Measurements from ENCODE around the gene C10orf88. TPM values are rescaled to one million over a fixed set of nuclear protein-coding genes. Genes with fewer than 3 reads are reported as not detected.

Gene C10orf88
- total and polyA plus RNA-seq, 7 donors = 3.0 to 10.2 (median 3.6) TPM

DNA sequence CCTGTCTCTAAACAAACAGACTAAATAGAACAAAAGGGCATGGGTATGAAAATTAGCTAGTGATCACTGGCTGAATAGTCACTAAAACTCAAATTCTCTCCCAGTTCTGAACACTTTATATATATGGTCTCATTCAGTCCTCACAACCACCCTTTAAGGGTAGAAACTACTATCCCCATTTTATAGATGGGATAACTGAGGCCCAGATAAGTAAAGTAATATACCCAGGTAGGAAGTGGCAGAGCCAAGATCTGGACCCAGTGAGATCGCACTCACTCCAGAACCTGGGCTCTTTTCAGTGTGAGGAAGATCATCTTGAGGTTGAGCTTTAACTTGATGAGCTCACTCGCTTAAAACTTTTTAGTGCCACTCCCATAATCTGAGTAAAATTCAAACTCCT, 30.7 kb upstream of the C10orf88 start:
- whole genome bisulfite sequencing, 2 donors = 97 to 99% methylated on average over 2 of the region's 2 CpGs
- intact Hi-C loops (cut with DNase I) = no loop called here
- no peak for DNase-seq

DNA sequence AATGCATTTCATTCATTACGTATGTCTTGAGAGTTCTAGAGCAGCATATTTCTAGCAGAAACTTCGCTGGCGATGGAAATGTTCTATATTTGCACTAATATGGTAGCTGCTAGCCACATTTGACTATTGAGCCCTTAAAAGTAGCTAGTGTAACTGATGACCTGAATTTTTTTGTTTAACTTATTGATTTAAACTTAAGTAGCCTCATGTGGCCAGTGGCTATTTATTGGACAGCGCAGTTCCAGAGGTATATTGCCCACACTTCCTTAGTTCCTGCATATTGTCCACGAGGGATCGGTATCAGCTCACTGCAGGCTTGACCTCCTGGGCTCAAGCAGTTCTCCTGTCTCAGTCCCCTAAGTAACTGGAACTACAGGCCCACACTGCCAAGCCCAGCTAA, 29.9 kb upstream of the C10orf88 start:
- no peak overlapping the region for H3K4me3 ChIP-seq
- intact Hi-C loops (cut with DNase I) = no loop called here
- H3K36me3 ChIP-seq = no peaks in the 10 kb centered on the region
- H3K27me3 ChIP-seq = no peaks in the 10 kb centered on the region
- DNase-seq = no peak
- TF ChIP-seq POLR2AphosphoS5 (IDR thresholded peaks at IDR 0.05) (no peak), POLR2A (IDR thresholded peaks at IDR 0.05) (no peak), EP300 (IDR thresholded peaks at IDR 0.05) (no peak)
- TF ChIP-seq, protein P1, sequence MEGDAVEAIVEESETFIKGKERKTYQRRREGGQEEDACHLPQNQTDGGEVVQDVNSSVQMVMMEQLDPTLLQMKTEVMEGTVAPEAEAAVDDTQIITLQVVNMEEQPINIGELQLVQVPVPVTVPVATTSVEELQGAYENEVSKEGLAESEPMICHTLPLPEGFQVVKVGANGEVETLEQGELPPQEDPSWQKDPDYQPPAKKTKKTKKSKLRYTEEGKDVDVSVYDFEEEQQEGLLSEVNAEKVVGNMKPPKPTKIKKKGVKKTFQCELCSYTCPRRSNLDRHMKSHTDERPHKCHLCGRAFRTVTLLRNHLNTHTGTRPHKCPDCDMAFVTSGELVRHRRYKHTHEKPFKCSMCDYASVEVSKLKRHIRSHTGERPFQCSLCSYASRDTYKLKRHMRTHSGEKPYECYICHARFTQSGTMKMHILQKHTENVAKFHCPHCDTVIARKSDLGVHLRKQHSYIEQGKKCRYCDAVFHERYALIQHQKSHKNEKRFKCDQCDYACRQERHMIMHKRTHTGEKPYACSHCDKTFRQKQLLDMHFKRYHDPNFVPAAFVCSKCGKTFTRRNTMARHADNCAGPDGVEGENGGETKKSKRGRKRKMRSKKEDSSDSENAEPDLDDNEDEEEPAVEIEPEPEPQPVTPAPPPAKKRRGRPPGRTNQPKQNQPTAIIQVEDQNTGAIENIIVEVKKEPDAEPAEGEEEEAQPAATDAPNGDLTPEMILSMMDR (IDR thresholded peaks at IDR 0.05) = no peak
- peaks cover 0 to 14% (median 11%) of the 10 kb centered on the region in 4 donors for H3K4me1 ChIP-seq
- 96 to 97% methylated on average over 6 of the region's 6 CpGs for WGBS, 2 donors
- no peaks in the 10 kb centered on the region for H3K9me3 ChIP-seq
- no peak overlapping the region for H3K27ac ChIP-seq

More for the DNA sequence above, 30.7 kb upstream of the C10orf88 start:
- TF ChIP-seq, protein P1 (IDR thresholded peaks at IDR 0.05) = no peak
- TF ChIP-seq POLR2AphosphoS5 (IDR thresholded peaks at IDR 0.05) = no peak
- no peak for TF ChIP-seq POLR2A (IDR thresholded peaks at IDR 0.05)
- TF ChIP-seq EP300 (IDR thresholded peaks at IDR 0.05) = no peak
- Histone ChIP-seq H3K4me1 (peaks cover 0 to 10% (median 8%) of the 10 kb centered on the region in 4 donors), H3K27ac (no peak overlapping the region), H3K36me3 (no peaks in the 10 kb centered on the region), H3K4me3 (no peak overlapping the region), H3K27me3 (no peaks in the 10 kb centered on the region), H3K9me3 (no peaks in the 10 kb centered on the region)

DNA sequence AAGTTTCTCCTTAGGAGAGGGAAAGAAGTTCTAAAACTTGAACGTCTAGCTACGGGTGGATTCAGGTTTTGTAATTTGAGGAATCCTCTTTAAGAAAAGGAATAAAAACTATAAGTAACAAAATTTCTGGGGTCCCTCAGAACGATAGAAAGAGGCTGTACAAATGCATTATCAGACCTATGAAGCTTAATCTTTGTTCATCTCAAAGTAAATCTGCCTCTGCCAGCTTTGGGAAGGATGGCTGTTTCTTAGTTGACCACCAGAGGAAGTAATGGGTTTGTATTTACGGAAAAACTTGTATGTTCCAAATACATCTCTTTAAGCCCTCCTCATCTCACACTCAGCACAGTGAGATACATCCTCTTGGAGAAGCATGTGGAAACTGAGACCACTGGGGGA, 27.0 kb upstream of the C10orf88 start:
- intact Hi-C loops (cut with DNase I) = no loop called here
- H3K27ac ChIP-seq = peak overlapping the region; percentile 89 to 96 (median 92)
- 27 to 28% methylated on average over 4 of the region's 4 CpGs for WGBS, 2 donors
- H3K9me3 ChIP-seq = no peaks in the 10 kb centered on the region
- DNase-seq = no peak
- TF ChIP-seq, protein P1 (IDR thresholded peaks at IDR 0.05) = peak in 1 of 4 experiments; percentile 37
- no peak for TF ChIP-seq POLR2A (IDR thresholded peaks at IDR 0.05)
- H3K36me3 ChIP-seq = no peaks in the 10 kb centered on the region
- H3K4me3 ChIP-seq = peak overlapping the region; percentile 67 to 85 (median 76)
- H3K4me1 ChIP-seq = peaks cover 0 to 14% (median 11%) of the 10 kb centered on the region in 4 donors
- no peaks in the 10 kb centered on the region for H3K27me3 ChIP-seq

DNA sequence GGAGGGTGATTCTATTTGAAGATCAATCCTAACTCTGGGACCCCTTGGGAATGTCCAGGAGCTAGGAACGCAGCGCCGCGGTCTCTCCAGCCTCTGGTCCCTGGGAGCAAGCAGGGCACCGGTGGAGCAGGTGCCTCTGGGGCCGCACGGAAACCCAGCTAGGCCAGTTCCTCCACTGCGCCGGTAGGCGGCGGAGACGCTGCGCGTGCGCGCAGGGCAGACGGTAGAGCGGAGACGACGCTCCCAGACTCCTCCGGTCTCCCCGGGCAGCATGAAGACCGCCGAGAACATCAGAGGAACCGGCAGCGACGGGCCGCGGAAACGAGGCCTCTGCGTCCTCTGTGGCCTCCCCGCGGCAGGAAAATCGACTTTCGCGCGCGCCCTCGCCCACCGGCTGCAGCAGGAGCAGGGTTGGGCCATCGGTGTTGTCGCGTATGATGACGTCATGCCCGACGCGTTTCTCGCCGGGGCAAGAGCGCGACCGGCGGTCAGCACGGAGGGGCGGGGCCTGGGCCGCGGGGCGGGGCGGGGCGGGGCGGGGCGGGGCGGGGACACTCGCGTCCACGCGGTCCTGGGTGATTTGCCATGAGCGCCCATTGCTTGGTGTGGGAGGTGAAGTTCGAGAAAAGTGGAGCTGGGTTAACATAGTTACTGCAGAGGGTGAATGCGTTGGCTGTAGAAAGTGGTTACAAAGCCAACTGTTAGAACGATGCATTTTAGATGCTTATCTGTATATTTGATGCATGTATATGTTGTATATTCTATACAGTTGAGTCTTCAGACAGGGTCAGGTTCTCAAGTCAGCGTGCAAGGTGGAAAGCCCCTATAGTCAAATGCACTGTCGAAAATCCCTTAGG, 26.4 kb upstream of the C10orf88 start, which contains the start of gene PSTK:
Gene PSTK (plus strand): TSS at position 193 of the 857 bp plus-strand sequence. CDS start 79 bp downstream, at position 272.
- H3K27me3 ChIP-seq = no peaks in the 10 kb centered on the region
- H3K27ac ChIP-seq = peak within 1 kb of the TSS; percentile 89 to 96 (median 92)
- intact Hi-C loops (cut with DNase I) = loop anchor here (1.0 kb wide), 2 partner anchors 26 to 28 kb away; partner anchors contain the start of genes C10orf88 and IKZF5
- H3K4me3 ChIP-seq = peak within 1 kb of the TSS; percentile 67 to 85 (median 76)
- DNase-seq = peak; percentile 96
- no peaks in the 10 kb centered on the region for H3K9me3 ChIP-seq
- peaks cover 0 to 14% (median 11%) of the 10 kb centered on the region in 4 donors for H3K4me1 ChIP-seq
- WGBS, 2 donors = 1% methylated on average over 73 of the region's 73 CpGs
- peak; percentile 49 to 82 (median 72) for TF ChIP-seq POLR2AphosphoS5 (IDR thresholded peaks at IDR 0.05)
- no peak for TF ChIP-seq POLR2A (IDR thresholded peaks at IDR 0.05)
- TF ChIP-seq, protein P1 (IDR thresholded peaks at IDR 0.05) = peak; percentile 95 to 98 (median 96)
- no peak for TF ChIP-seq EP300 (IDR thresholded peaks at IDR 0.05)
- no peaks in the 10 kb centered on the region for H3K36me3 ChIP-seq
